HCT116 (cell line): ENCODE data around the gene TEAD2. TPM values are rescaled to one million over a fixed set of nuclear protein-coding genes. Genes with fewer than 3 reads are reported as not detected.

Source experiments
- ATAC-seq: fragments of 200-7000 bp; cut with Tn5 transposase; 2 replicates; pipeline ENCODE4 v1.9.1; 2020; ENCODE audit warnings: mild to moderate bottlenecking, moderate library complexity
- BruUV-seq: library from RNA; stranded (reverse); fragments of 400-500 nt; replicated peaks from 2 replicates; lab custom pipeline; 2021; lab: Mats Ljungman, UMichigan
- CTCF ChIA-PET: fragments of 300-600 bp; sonication (Branson Sonifier 250); formaldehyde crosslinking; loops from one replicate; lab custom pipeline; 2021; ENCODE audit warnings: antibody characterized with exemption; lab: Charles Lee
- POLR2A ChIA-PET: fragments of 300-600, 350-600 bp; sonication (Branson Sonifier 250); formaldehyde crosslinking; loops from one replicate; lab custom pipeline; 2021; ENCODE audit warnings: antibody characterized with exemption; lab: Charles Lee
- RAD21 ChIA-PET, 2 experiments: fragments of 300-600 bp; sonication (Branson Sonifier 250); formaldehyde crosslinking; loops; one replicate each; lab custom pipeline; 2023; ENCODE audit warnings: low total read pairs in 2 of 2; ENCODE audit not compliant: uncharacterized antibody in 2 of 2, unreplicated experiment in 2 of 2, low non-redundant PET in 1 of 2; lab: Charles Lee
- DNase-seq: peaks from one replicate; pipeline ENCODE4 v3.0.0-alpha.2; 2010; ENCODE audit warnings: low read depth, low spot score
- H2AFZ ChIP-seq: fragments of 200-600 bp; shearing (Covaris generic), sonication (generic); 2 replicates; pipeline ENCODE4 v1.6.1; 2017; ENCODE audit warnings: low read depth, mixed run types, mixed read lengths, antibody characterized with exemption, low read length; ENCODE audit not compliant: poor library complexity, severe bottlenecking
- H3K27ac ChIP-seq: 2 replicates; pipeline ENCODE4 v1.5.1; 2012; ENCODE audit warnings: low read depth, low read length
- H3K27me3 ChIP-seq: fragments of 200-600 bp; sonication (generic); 2 replicates; pipeline ENCODE4 v1.6.1; 2016; ENCODE audit warnings: mixed run types, low read length, mixed read lengths; ENCODE audit not compliant: insufficient read depth
- H3K36me3 ChIP-seq, 2 experiments: fragments of 200-500 bp in 1 of 2; fragments of 200-600 bp in 1 of 2; sonication (Bioruptor generic) in 1 of 2; sonication (generic) in 1 of 2; 2 replicates each; pipeline versions ENCODE4 v1.5.1 to v1.6.1; 2014 to 2016; ENCODE audit warnings: low read length in 2 of 2, inconsistent platforms in 1 of 2, mixed read lengths in 1 of 2, mixed run types in 1 of 2; ENCODE audit not compliant: insufficient read depth in 2 of 2, control insufficient read depth in 1 of 2
- H3K4me1 ChIP-seq, 2 experiments: fragments of 200-600 bp in 1 of 2; sonication (generic) in 1 of 2; 2 replicates each; pipeline versions ENCODE4 v1.5.1 to v1.6.1; 2012 to 2017; ENCODE audit warnings: low read length in 2 of 2, inconsistent platforms in 1 of 2, mild to moderate bottlenecking in 1 of 2, mixed read lengths in 1 of 2, mixed run types in 1 of 2, moderate library complexity in 1 of 2; ENCODE audit not compliant: insufficient read depth in 2 of 2, control insufficient read depth in 1 of 2
- H3K4me2 ChIP-seq: fragments of 200-600 bp; sonication (generic); 2 replicates; pipeline ENCODE4 v1.6.1; 2017; ENCODE audit warnings: mixed run types, low read length, mixed read lengths
- H3K4me3 ChIP-seq, 2 experiments: fragments of 200-600 bp in 1 of 2; sonication (generic) in 1 of 2; replicated peaks in 1 of 2; 2 replicates each; pipeline ENCODE4 v1.5.1; 2011 to 2016; ENCODE audit warnings: low read length in 2 of 2, control low read depth in 1 of 2, low read depth in 1 of 2, mild to moderate bottlenecking in 1 of 2, mixed read lengths in 1 of 2, mixed run types in 1 of 2
- H3K79me2 ChIP-seq: fragments of 200-600 bp; sonication (generic); 2 replicates; pipeline ENCODE4 v1.6.1; 2017; ENCODE audit warnings: mild to moderate bottlenecking, mixed run types, low read length, moderate library complexity, mixed read lengths; ENCODE audit not compliant: insufficient read depth
- H3K9ac ChIP-seq: fragments of 200-600 bp; sonication (generic); 2 replicates; pipeline ENCODE4 v1.6.1; 2016; ENCODE audit warnings: low read length, mixed read lengths
- H3K9me2 ChIP-seq: fragments of 200-600 bp; sonication (generic), shearing (Covaris generic); 2 replicates; pipeline ENCODE4 v1.6.1; 2017; ENCODE audit warnings: mixed run types, mild to moderate bottlenecking, moderate library complexity; ENCODE audit not compliant: insufficient read depth
- H3K9me3 ChIP-seq, 2 experiments: fragments of 200-500 bp in 1 of 2; fragments of 200-600 bp in 1 of 2; sonication (Bioruptor generic) in 1 of 2; sonication (generic) in 1 of 2; 2 replicates each; pipeline ENCODE4 v1.6.1; 2014 to 2017; ENCODE audit warnings: low read length in 2 of 2, mixed read lengths in 2 of 2, inconsistent platforms in 1 of 2, low read depth in 1 of 2, mild to moderate bottlenecking in 1 of 2, mixed run types in 1 of 2, moderate library complexity in 1 of 2; ENCODE audit not compliant: control insufficient read depth in 1 of 2, insufficient read depth in 1 of 2
- H4K20me1 ChIP-seq: fragments of 200-600 bp; sonication (generic), shearing (Covaris generic); 2 replicates; pipeline ENCODE4 v1.6.1; 2017; ENCODE audit warnings: mixed run types, mild to moderate bottlenecking, moderate library complexity; ENCODE audit not compliant: insufficient read depth
- CBX3 ChIP-seq: IDR thresholded peaks from 2 replicates; pipeline ENCODE4 v1.6.1; 2012; ENCODE audit warnings: low read depth
- EGR1 ChIP-seq: IDR thresholded peaks from 2 replicates; pipeline ENCODE4 v1.6.1; 2012; ENCODE audit warnings: low read depth
- EZH2 ChIP-seq: fragments of 200-600 bp; sonication (generic); IDR thresholded peaks from 2 replicates; pipeline ENCODE4 v1.6.1; 2017; ENCODE audit warnings: antibody characterized with exemption, mixed run types
- EZH2phosphoT487 ChIP-seq: fragments of 200-600 bp; IDR thresholded peaks from 2 replicates; pipeline ENCODE4 v1.6.1; 2018; ENCODE audit warnings: antibody characterized with exemption, borderline replicate concordance
- POLR2AphosphoS5 ChIP-seq: IDR thresholded peaks from 2 replicates; pipeline ENCODE4 v1.6.1; 2011; ENCODE audit warnings: mild to moderate bottlenecking, low read depth, low read length, moderate library complexity
- RAD21 ChIP-seq: IDR thresholded peaks from 2 replicates; pipeline ENCODE4 v1.6.1; 2012; ENCODE audit warnings: low read depth, mild to moderate bottlenecking
- SRF ChIP-seq: IDR thresholded peaks from 2 replicates; pipeline ENCODE4 v1.6.1; 2012; ENCODE audit warnings: low read depth
- ZNF274 ChIP-seq: fragments of 200-500 bp; sonication (Bioruptor generic); IDR thresholded peaks from 2 replicates; pipeline ENCODE4 v1.6.1; 2014; ENCODE audit warnings: mild to moderate bottlenecking, low read depth, low read length, inconsistent platforms
- intact Hi-C: fragments of 100-400 bp; cut with micrococcal nuclease; formaldehyde crosslinking; loops from 2 replicates; pipeline ENCODE4 v1.10.0; 2022
- total RNA-seq: library from RNA; stranded (reverse); gene quantifications from one replicate; pipeline ENCODE4 v1.2.1, GENCODE V29; 2021; ENCODE audit not compliant: unreplicated experiment
- TF ChIP-seq, protein P1 (sequence below): IDR thresholded peaks from 2 replicates; pipeline ENCODE4 v1.6.1; 2011; ENCODE audit warnings: mild to moderate bottlenecking, low read length, moderate library complexity; ENCODE audit not compliant: insufficient replicate concordance; ENCODE audit errors: extremely low read depth
- TF ChIP-seq, protein P2 (sequence below): IDR thresholded peaks from 2 replicates; pipeline ENCODE4 v1.6.1; 2012
- TF ChIP-seq, protein P3 (sequence below): IDR thresholded peaks from 2 replicates; pipeline ENCODE4 v1.6.1; 2012
- TF ChIP-seq, protein P4 (sequence below): IDR thresholded peaks from 2 replicates; pipeline ENCODE4 v1.6.1; 2012; ENCODE audit warnings: low read depth
- TF ChIP-seq, protein P5 (sequence below), 3 experiments: fragments of 200-600 bp in 1 of 3; sonication (generic) in 1 of 3; IDR thresholded peaks in 2 of 3; conservative IDR thresholded peaks in 1 of 3; 2 replicates each; pipeline ENCODE4 v1.5.1; 2012 to 2017; ENCODE audit warnings: low read depth in 2 of 3, low read length in 2 of 3, antibody characterized with exemption in 1 of 3, borderline replicate concordance in 1 of 3, control low read depth in 1 of 3, mild to moderate bottlenecking in 1 of 3, mixed read lengths in 1 of 3, mixed run types in 1 of 3, moderate library complexity in 1 of 3; ENCODE audit not compliant: insufficient read depth in 1 of 3

Gene TEAD2
- total RNA-seq, 1 experiment from 2014 or later, result 31.9 TPM

DNA sequence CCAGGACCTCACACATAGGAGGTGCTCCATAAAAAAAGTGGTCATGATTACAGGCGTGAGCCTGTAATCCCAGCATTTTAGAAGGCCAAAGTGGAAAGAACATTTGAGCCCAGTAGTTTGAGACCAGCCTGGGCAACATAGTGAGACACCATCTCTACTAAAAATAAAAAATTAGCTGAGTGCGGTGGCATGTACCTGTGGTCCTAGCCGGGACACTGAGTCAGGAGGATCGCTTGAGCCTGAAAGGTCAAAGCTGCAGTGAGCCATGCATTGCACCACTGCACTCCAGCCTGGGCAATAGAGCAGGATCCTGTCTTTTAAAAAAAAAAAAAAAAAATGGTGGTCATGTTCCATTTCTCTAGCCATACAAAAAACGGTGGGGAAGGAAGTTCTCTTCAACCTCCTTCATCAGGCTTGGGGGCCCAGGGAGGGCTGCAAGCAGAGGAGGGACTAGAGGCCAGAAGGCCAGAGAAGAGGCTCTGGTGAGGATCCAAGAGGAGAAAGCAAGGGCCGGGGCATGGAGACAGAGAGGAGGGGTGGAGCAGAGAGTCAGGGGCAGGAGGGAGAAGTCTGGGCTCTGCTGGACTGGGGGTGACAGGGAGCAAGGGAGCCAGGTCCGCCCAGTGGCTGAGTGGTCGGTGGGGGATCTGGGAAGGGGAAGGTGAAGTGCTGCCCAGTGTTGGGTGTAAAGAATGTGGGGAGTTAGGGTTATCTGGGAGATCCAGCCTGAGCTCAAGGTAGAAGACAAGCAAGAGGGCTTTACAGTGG lies 34.7 kb upstream of the TEAD2 start:
- H3K4me1 ChIP-seq, result peaks cover 3 to 4% of the 10 kb centered on the region in 2 experiments; a peak in 3 of 4 replicates
- intact Hi-C loops, result no loop called here
- ChIA-PET RAD21 (interaction anchor here (0.7 to 1.0 kb wide), 2 partner anchors 72 to 79 kb away, joined by 3 to 4 read pairs; no protein-coding TSS in a partner anchor), POLR2A (interaction anchor here (0.7 kb wide), 1 partner anchor 14 kb away, joined by 3 read pairs; no protein-coding TSS in a partner anchor), CTCF (no interaction called here)
- no peaks in the 10 kb centered on the region for H3K9me2 ChIP-seq
- no peaks in the 10 kb centered on the region for H4K20me1 ChIP-seq
- H3K9ac ChIP-seq, result no peak overlapping the region
- no peak overlapping the region for H3K27ac ChIP-seq
- ATAC-seq, result no peak
- no peaks in the 10 kb centered on the region for H3K79me2 ChIP-seq
- no peak for DNase-seq
- no peak overlapping the region for H3K4me3 ChIP-seq
- H3K36me3 ChIP-seq, result no peaks in the 10 kb centered on the region
- TF ChIP-seq, protein P1, sequence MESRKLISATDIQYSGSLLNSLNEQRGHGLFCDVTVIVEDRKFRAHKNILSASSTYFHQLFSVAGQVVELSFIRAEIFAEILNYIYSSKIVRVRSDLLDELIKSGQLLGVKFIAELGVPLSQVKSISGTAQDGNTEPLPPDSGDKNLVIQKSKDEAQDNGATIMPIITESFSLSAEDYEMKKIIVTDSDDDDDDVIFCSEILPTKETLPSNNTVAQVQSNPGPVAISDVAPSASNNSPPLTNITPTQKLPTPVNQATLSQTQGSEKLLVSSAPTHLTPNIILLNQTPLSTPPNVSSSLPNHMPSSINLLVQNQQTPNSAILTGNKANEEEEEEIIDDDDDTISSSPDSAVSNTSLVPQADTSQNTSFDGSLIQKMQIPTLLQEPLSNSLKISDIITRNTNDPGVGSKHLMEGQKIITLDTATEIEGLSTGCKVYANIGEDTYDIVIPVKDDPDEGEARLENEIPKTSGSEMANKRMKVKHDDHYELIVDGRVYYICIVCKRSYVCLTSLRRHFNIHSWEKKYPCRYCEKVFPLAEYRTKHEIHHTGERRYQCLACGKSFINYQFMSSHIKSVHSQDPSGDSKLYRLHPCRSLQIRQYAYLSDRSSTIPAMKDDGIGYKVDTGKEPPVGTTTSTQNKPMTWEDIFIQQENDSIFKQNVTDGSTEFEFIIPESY, result no peak
- TF ChIP-seq SRF (no peak), POLR2AphosphoS5 (no peak), EZH2phosphoT487 (no peak), CBX3 (no peak), RAD21 (no peak), ZNF274 (no peak), EGR1 (no peak), EZH2 (no peak)
- TF ChIP-seq, protein P2, sequence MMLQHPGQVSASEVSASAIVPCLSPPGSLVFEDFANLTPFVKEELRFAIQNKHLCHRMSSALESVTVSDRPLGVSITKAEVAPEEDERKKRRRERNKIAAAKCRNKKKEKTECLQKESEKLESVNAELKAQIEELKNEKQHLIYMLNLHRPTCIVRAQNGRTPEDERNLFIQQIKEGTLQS, result no peak
- TF ChIP-seq, protein P3, sequence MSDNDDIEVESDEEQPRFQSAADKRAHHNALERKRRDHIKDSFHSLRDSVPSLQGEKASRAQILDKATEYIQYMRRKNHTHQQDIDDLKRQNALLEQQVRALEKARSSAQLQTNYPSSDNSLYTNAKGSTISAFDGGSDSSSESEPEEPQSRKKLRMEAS, result no peak
- TF ChIP-seq, protein P4, sequence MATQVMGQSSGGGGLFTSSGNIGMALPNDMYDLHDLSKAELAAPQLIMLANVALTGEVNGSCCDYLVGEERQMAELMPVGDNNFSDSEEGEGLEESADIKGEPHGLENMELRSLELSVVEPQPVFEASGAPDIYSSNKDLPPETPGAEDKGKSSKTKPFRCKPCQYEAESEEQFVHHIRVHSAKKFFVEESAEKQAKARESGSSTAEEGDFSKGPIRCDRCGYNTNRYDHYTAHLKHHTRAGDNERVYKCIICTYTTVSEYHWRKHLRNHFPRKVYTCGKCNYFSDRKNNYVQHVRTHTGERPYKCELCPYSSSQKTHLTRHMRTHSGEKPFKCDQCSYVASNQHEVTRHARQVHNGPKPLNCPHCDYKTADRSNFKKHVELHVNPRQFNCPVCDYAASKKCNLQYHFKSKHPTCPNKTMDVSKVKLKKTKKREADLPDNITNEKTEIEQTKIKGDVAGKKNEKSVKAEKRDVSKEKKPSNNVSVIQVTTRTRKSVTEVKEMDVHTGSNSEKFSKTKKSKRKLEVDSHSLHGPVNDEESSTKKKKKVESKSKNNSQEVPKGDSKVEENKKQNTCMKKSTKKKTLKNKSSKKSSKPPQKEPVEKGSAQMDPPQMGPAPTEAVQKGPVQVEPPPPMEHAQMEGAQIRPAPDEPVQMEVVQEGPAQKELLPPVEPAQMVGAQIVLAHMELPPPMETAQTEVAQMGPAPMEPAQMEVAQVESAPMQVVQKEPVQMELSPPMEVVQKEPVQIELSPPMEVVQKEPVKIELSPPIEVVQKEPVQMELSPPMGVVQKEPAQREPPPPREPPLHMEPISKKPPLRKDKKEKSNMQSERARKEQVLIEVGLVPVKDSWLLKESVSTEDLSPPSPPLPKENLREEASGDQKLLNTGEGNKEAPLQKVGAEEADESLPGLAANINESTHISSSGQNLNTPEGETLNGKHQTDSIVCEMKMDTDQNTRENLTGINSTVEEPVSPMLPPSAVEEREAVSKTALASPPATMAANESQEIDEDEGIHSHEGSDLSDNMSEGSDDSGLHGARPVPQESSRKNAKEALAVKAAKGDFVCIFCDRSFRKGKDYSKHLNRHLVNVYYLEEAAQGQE, result no peak
- TF ChIP-seq, protein P5, sequence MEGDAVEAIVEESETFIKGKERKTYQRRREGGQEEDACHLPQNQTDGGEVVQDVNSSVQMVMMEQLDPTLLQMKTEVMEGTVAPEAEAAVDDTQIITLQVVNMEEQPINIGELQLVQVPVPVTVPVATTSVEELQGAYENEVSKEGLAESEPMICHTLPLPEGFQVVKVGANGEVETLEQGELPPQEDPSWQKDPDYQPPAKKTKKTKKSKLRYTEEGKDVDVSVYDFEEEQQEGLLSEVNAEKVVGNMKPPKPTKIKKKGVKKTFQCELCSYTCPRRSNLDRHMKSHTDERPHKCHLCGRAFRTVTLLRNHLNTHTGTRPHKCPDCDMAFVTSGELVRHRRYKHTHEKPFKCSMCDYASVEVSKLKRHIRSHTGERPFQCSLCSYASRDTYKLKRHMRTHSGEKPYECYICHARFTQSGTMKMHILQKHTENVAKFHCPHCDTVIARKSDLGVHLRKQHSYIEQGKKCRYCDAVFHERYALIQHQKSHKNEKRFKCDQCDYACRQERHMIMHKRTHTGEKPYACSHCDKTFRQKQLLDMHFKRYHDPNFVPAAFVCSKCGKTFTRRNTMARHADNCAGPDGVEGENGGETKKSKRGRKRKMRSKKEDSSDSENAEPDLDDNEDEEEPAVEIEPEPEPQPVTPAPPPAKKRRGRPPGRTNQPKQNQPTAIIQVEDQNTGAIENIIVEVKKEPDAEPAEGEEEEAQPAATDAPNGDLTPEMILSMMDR (IDR thresholded peaks at IDR 0.05 in 2 of 3, conservative IDR thresholded peaks at IDR 0.05 in 1 of 3; ENCODE audit: borderline replicate concordance in 1 of 3, insufficient read depth in 1 of 3, low read depth in 2 of 3, low read length in 2 of 3), result no peak
- BruUV-seq, result no TSS peak
- no peaks in the 10 kb centered on the region for H3K27me3 ChIP-seq
- no peaks in the 10 kb centered on the region for H3K9me3 ChIP-seq
- H2AFZ ChIP-seq, result no peak overlapping the region
- no peak overlapping the region for H3K4me2 ChIP-seq
